ENCODE results near the gene HIBADH. TPM values are rescaled to one million over a fixed set of nuclear protein-coding genes. Genes with fewer than 3 reads are reported as not detected.
A peak's percentile ranks its signal among the peaks of the same experiment; 100 is the strongest.

Gene HIBADH
- total RNA-seq, 1 experiment from 2014 or later, result 31.2 TPM

- ChIA-PET POLR2A (interaction anchor here (0.7 kb wide), 1 partner anchor 124 kb away, joined by 3 read pairs; no protein-coding TSS in a partner anchor), CTCF (no interaction called here)
- H3K27ac ChIP-seq (ENCODE audit: low read length), result no peak overlapping the region
- intact Hi-C loops (cut with micrococcal nuclease; ENCODE audit: unreplicated experiment) (no loop called here), in situ Hi-C loops (cut with HindIII; ENCODE audit: low pct_unique_long_range_greater_than_20kb, low sequenced_read_pairs) (no loop called here)
- TF ChIP-seq POLR2AphosphoS5 (IDR thresholded peaks at IDR 0.05; ENCODE audit: low read depth, low read length) (no peak), CTCF (IDR thresholded peaks at IDR 0.05) (no peak), SIN3A (IDR thresholded peaks at IDR 0.05; ENCODE audit: borderline replicate concordance, insufficient read depth, low read depth, low read length) (no peak), REST (IDR thresholded peaks at IDR 0.05; ENCODE audit: insufficient read depth in 1 of 2, low read depth in 2 of 2, low read length in 1 of 2) (no peak), TCF7L2 (IDR thresholded peaks at IDR 0.05; ENCODE audit: low read depth, low read length) (no peak)
- no peak overlapping the region for H3K4me3 ChIP-seq (ENCODE audit: low read depth in 2 of 2, low read length in 2 of 2)
- H3K4me1 ChIP-seq (ENCODE audit: control insufficient read depth, insufficient read depth, low read length), result peaks cover 14% of the 10 kb centered on the region; the same call in 1 of the 2 replicates
- no peaks in the 10 kb centered on the region for H3K36me3 ChIP-seq (ENCODE audit: control insufficient read depth, insufficient read depth, low read length)
- H3K9me3 ChIP-seq (ENCODE audit: control insufficient read depth, insufficient read depth, low read depth, low read length), result 0 out of 2 replicates have a peak, but pooled peaks cover 3% of the 10 kb centered on the region
- no peak for ATAC-seq
- BruUV-seq (replicated peaks), result no TSS peak
- no peaks in the 10 kb centered on the region for H3K27me3 ChIP-seq (ENCODE audit: control insufficient read depth, insufficient read depth, low read length)
- no peak for DNase-seq (ENCODE audit: low read depth, low spot score)
These were observed 49.5 kb upstream of the HIBADH start for GRCh38 chr7:27712217-27712616.

GRCh38 chr7:27709137-27710075 lies 46.7 kb upstream of the HIBADH start:
- no peak for DNase-seq (ENCODE audit: low read depth, low spot score)
- ATAC-seq, result peak; percentile 63; the same call in 1 of the 2 replicates
- Histone ChIP-seq H3K4me1 (ENCODE audit: control insufficient read depth, insufficient read depth, low read length) (0 out of 2 replicates have a peak, but pooled peaks cover 3% of the 10 kb centered on the region), H3K27me3 (ENCODE audit: control insufficient read depth, insufficient read depth, low read length) (no peaks in the 10 kb centered on the region), H3K36me3 (ENCODE audit: control insufficient read depth, insufficient read depth, low read length) (no peaks in the 10 kb centered on the region), H3K9me3 (ENCODE audit: control insufficient read depth, insufficient read depth, low read depth, low read length) (0 out of 2 replicates have a peak, but pooled peaks cover 3% of the 10 kb centered on the region), H3K27ac (ENCODE audit: low read length) (no peak overlapping the region), H3K4me3 (ENCODE audit: low read depth in 2 of 2, low read length in 2 of 2) (no peak overlapping the region)
- ChIA-PET CTCF (interaction anchor here (0.7 kb wide), 1 partner anchor 17 kb away, joined by 3 read pairs; no protein-coding TSS in a partner anchor), POLR2A (no interaction called here)
- in situ Hi-C loops (cut with HindIII; ENCODE audit: low pct_unique_long_range_greater_than_20kb, low sequenced_read_pairs) (no loop called here), intact Hi-C loops (cut with micrococcal nuclease; ENCODE audit: unreplicated experiment) (no loop called here)
- TF ChIP-seq TCF7L2 (IDR thresholded peaks at IDR 0.05; ENCODE audit: low read depth, low read length), result no peak
- TF ChIP-seq CTCF (IDR thresholded peaks at IDR 0.05), result no peak
- no peak for TF ChIP-seq REST (IDR thresholded peaks at IDR 0.05; ENCODE audit: insufficient read depth in 1 of 2, low read depth in 2 of 2, low read length in 1 of 2)
- TF ChIP-seq POLR2AphosphoS5 (IDR thresholded peaks at IDR 0.05; ENCODE audit: low read depth, low read length), result no peak
- TF ChIP-seq SIN3A (IDR thresholded peaks at IDR 0.05; ENCODE audit: borderline replicate concordance, insufficient read depth, low read depth, low read length), result no peak
- BruUV-seq (replicated peaks), result no TSS peak

All from Panc1 (cell line).